Naive thymus-derived CD4-positive, alpha-beta T cell (primary cell): Measurements from ENCODE around the gene KCNN3. TPM values are rescaled to one million over a fixed set of nuclear protein-coding genes. Genes with fewer than 3 reads are reported as not detected.

Experiments
- ATAC-seq: fragments of 150-1000 bp; cut with Tn5 transposase; 2 replicates; pipeline ENCODE4 v1.10.0; 2021; ENCODE audit warnings: mild to moderate bottlenecking, moderate library complexity
- CTCF ChIA-PET: fragments of 350-600 bp; sonication (Branson Sonifier 250); formaldehyde crosslinking; loops from one replicate; lab custom pipeline; 2021; ENCODE audit warnings: antibody characterized with exemption; lab: Charles Lee
- POLR2A ChIA-PET: fragments of 350-600 bp; sonication (Branson Sonifier 250); formaldehyde crosslinking; loops from one replicate; lab custom pipeline; 2021; ENCODE audit warnings: antibody characterized with exemption, inconsistent platforms; lab: Charles Lee
- DNase-seq, 9 donors: peaks; one replicate each; pipeline versions ENCODE4 v3.0.0 to v3.0.0-alpha.2; 2020 to 2022; ENCODE audit warnings: mixed read lengths in 1 of 9
- H3K27ac ChIP-seq: one replicate; pipeline ENCODE4 v1.7.0; 2013; ENCODE audit warnings: mild to moderate bottlenecking, low read depth, low read length, moderate library complexity
- H3K27me3 ChIP-seq, 2 donors: one replicate each; pipeline ENCODE4 v1.7.0; 2013; ENCODE audit warnings: low read length in 2 of 2, mild to moderate bottlenecking in 2 of 2, moderate library complexity in 2 of 2; ENCODE audit not compliant: control insufficient read depth in 2 of 2, insufficient read depth in 2 of 2
- H3K36me3 ChIP-seq, 3 experiments: 1 replicate in 2 of 3; 2 replicates in 1 of 3; pipeline ENCODE4 v1.7.0; 2013; ENCODE audit warnings: low read length in 3 of 3, mild to moderate bottlenecking in 3 of 3, moderate library complexity in 1 of 3; ENCODE audit not compliant: insufficient read depth in 3 of 3, control insufficient read depth in 2 of 3
- H3K4me1 ChIP-seq, 2 donors: one replicate each; pipeline ENCODE4 v1.7.0; 2013; ENCODE audit warnings: low read length in 2 of 2, mild to moderate bottlenecking in 2 of 2, moderate library complexity in 1 of 2; ENCODE audit not compliant: control insufficient read depth in 2 of 2, insufficient read depth in 2 of 2
- H3K4me3 ChIP-seq: 2 replicates; pipeline ENCODE4 v1.7.0; 2013; ENCODE audit warnings: mild to moderate bottlenecking, low read length
- H3K9me3 ChIP-seq, 3 experiments: 1 replicate in 2 of 3; 2 replicates in 1 of 3; pipeline ENCODE4 v1.7.0; 2013; ENCODE audit warnings: low read length in 3 of 3; ENCODE audit not compliant: control insufficient read depth in 2 of 3
- H3K27ac Mint-ChIP-seq, 9 donors: one replicate each; pipeline ENCODE4 v1.8.0; 2020 to 2022; ENCODE audit warnings: mixed read lengths in 9 of 9, mild to moderate bottlenecking in 8 of 9, moderate library complexity in 5 of 9, inconsistent platforms in 2 of 9
- H3K27me3 Mint-ChIP-seq, 5 donors: one replicate each; pipeline ENCODE4 v1.8.0; 2021 to 2022; ENCODE audit warnings: mixed read lengths in 5 of 5, mild to moderate bottlenecking in 1 of 5
- H3K36me3 Mint-ChIP-seq, 5 donors: one replicate each; pipeline ENCODE4 v1.8.0; 2020 to 2022; ENCODE audit warnings: mixed read lengths in 5 of 5, mild to moderate bottlenecking in 3 of 5, inconsistent platforms in 1 of 5
- H3K4me1 Mint-ChIP-seq, 7 donors: one replicate each; pipeline ENCODE4 v1.8.0; 2020 to 2022; ENCODE audit warnings: mixed read lengths in 7 of 7, mild to moderate bottlenecking in 3 of 7, inconsistent platforms in 1 of 7
- H3K4me3 Mint-ChIP-seq, 10 donors: one replicate each; pipeline ENCODE4 v1.8.0; 2020 to 2022; ENCODE audit warnings: mild to moderate bottlenecking in 10 of 10, mixed read lengths in 10 of 10, moderate library complexity in 6 of 10, inconsistent platforms in 2 of 10
- H3K9me3 Mint-ChIP-seq, 11 donors: one replicate each; pipeline ENCODE4 v1.8.0; 2020 to 2022; ENCODE audit warnings: mixed read lengths in 11 of 11, mild to moderate bottlenecking in 4 of 11, inconsistent platforms in 1 of 11, moderate library complexity in 1 of 11
- intact Hi-C, 2 donors: fragments of 100-400 bp; cut with micrococcal nuclease; formaldehyde crosslinking; loops; one replicate each; pipeline ENCODE4 v1.15.1; 2023
- polyA plus RNA-seq, 2 donors: library from polyadenylated mRNA; unstranded; fragments of 300-500 nt; fragmentation: Illumina TruSeq; gene quantifications; one replicate each; pipeline ENCODE4 v1.2.3, GENCODE V29; 2021
- total RNA-seq, 6 experiments: library from RNA in 5 of 6; stranded (reverse) in 5 of 6; gene quantifications; 1 replicate in 5 of 6; 2 replicates in 1 of 6; pipeline ENCODE4 v1.2.3 and lab custom pipeline; 2021 to 2026

The KCNN3 gene
- total and polyA plus RNA-seq, 7 experiments from 2014 or later: 0.05 to 0.29 (median 0.15) TPM; not detected in 3

DNA sequence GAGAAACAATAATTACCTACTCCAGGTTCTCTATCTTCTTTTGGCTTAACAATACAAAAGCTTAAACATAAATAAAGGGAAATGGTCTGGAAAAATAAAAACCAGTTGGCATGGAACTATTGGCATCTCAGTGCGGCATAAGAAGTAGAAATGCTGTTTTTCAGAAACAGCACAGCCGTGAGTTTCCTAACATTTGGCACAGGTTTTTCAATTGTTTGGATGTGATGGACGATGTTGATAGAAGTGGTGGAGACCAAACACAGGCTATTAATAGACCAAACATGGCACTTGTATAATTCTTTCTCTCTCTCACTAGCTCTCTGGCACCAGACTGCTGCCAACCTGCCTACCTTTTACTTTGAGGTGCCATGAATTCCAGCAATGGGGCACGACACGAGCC, 36.2 kb downstream of the KCNN3 start:
- Histone ChIP-seq H3K4me1 (no peaks in the 10 kb centered on the region), H3K27ac (no peak overlapping the region), H3K27me3 (no peaks in the 10 kb centered on the region), H3K9me3 (no peaks in the 10 kb centered on the region), H3K36me3 (no peaks in the 10 kb centered on the region), H3K4me3 (no peak overlapping the region)
- Mint-ChIP-seq H3K9me3 (no peaks in the 10 kb centered on the region), H3K27me3 (peaks cover 0 to 3% (median 0%) of the 10 kb centered on the region in 5 donors), H3K36me3 (no peaks in the 10 kb centered on the region), H3K27ac (no peak overlapping the region), H3K4me3 (no peak overlapping the region), H3K4me1 (peaks cover 0 to 11% (median 4%) of the 10 kb centered on the region in 7 donors)
- CTCF ChIA-PET: interaction anchor here (0.8 to 1.2 kb wide), 3 partner anchors 18 to 164 kb away, joined by 3 read pairs; partner anchors contain the start of gene KCNN3
- ATAC-seq (no peak), DNase-seq (no peak)
- POLR2A ChIA-PET: interaction anchor here (0.8 kb wide), 1 partner anchor 13 kb away, joined by 4 read pairs; no protein-coding TSS in a partner anchor
- intact Hi-C loops: no loop called here

- Mint-ChIP-seq H3K27ac (peak overlapping the region in 1 of 9 donors; percentile 18), H3K27me3 (peaks cover 0 to 4% (median 0%) of the 10 kb centered on the region in 5 donors), H3K4me1 (peaks cover 0 to 11% (median 3%) of the 10 kb centered on the region in 7 donors), H3K4me3 (no peak overlapping the region), H3K36me3 (no peaks in the 10 kb centered on the region), H3K9me3 (no peaks in the 10 kb centered on the region)
- ChIA-PET POLR2A (interaction anchor here (0.8 kb wide), 1 partner anchor 13 kb away, joined by 4 read pairs; no protein-coding TSS in a partner anchor), CTCF (interaction anchor here (0.8 to 1.2 kb wide), 3 partner anchors 19 to 163 kb away, joined by 3 read pairs; partner anchors contain the start of gene KCNN3)
- Histone ChIP-seq H3K4me3 (no peak overlapping the region), H3K27ac (no peak overlapping the region), H3K36me3 (no peaks in the 10 kb centered on the region), H3K4me1 (no peaks in the 10 kb centered on the region), H3K9me3 (no peaks in the 10 kb centered on the region), H3K27me3 (no peaks in the 10 kb centered on the region)
- no peak for DNase-seq
- ATAC-seq: no peak
- intact Hi-C loops: no loop called here
Measured at GRCh38 chr1:154833209-154833608, 36.9 kb downstream of the KCNN3 start.

DNA sequence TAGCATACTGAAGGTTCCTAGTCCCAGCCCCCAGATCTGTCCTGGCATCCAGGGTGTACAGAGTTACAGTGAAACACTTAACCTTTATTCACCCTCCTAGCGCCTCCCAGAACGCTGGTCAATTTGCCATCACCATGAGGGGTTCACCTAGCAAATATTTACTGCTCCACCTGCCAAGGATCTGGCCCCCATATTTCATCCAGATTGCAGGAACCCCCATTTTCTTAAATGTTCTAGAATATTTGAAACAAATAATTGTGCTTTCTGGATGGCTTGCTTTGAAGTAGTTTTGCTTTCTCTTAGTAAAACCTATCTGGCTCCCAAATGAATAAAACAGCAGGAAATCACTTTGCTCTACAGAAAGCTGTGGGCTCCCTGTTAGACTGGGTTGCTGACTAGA, 37.7 kb downstream of the KCNN3 start:
- Histone ChIP-seq H3K4me3 (no peak overlapping the region), H3K27me3 (no peaks in the 10 kb centered on the region), H3K4me1 (no peaks in the 10 kb centered on the region), H3K9me3 (no peaks in the 10 kb centered on the region), H3K27ac (no peak overlapping the region), H3K36me3 (no peaks in the 10 kb centered on the region)
- Mint-ChIP-seq H3K4me1 (peaks cover 0 to 11% (median 3%) of the 10 kb centered on the region in 7 donors), H3K27ac (peak overlapping the region in 1 of 9 donors; percentile 27), H3K27me3 (peaks cover 0 to 5% (median 0%) of the 10 kb centered on the region in 5 donors), H3K4me3 (no peak overlapping the region), H3K36me3 (no peaks in the 10 kb centered on the region), H3K9me3 (no peaks in the 10 kb centered on the region)
- POLR2A ChIA-PET: no interaction called here
- intact Hi-C loops: no loop called here
- ATAC-seq (no peak), DNase-seq (no peak)
- CTCF ChIA-PET: no interaction called here

GRCh38 chr1:154831462-154831861, 38.6 kb downstream of the KCNN3 start:
- intact Hi-C loops: no loop called here
- no peaks in the 10 kb centered on the region for H3K27me3 ChIP-seq
- H3K4me3 Mint-ChIP-seq: no peak overlapping the region
- H3K27ac Mint-ChIP-seq: no peak overlapping the region
- H3K9me3 ChIP-seq: no peaks in the 10 kb centered on the region
- ATAC-seq: no peak
- H3K36me3 Mint-ChIP-seq: no peaks in the 10 kb centered on the region
- no peaks in the 10 kb centered on the region for H3K36me3 ChIP-seq
- H3K9me3 Mint-ChIP-seq: no peaks in the 10 kb centered on the region
- H3K27ac ChIP-seq: no peak overlapping the region
- peaks cover 0 to 11% (median 3%) of the 10 kb centered on the region in 7 donors for H3K4me1 Mint-ChIP-seq
- ChIA-PET CTCF (no interaction called here), POLR2A (no interaction called here)
- H3K4me1 ChIP-seq: no peaks in the 10 kb centered on the region
- DNase-seq: no peak
- no peak overlapping the region for H3K4me3 ChIP-seq
- H3K27me3 Mint-ChIP-seq: peaks cover 0 to 5% (median 0%) of the 10 kb centered on the region in 5 donors

DNA sequence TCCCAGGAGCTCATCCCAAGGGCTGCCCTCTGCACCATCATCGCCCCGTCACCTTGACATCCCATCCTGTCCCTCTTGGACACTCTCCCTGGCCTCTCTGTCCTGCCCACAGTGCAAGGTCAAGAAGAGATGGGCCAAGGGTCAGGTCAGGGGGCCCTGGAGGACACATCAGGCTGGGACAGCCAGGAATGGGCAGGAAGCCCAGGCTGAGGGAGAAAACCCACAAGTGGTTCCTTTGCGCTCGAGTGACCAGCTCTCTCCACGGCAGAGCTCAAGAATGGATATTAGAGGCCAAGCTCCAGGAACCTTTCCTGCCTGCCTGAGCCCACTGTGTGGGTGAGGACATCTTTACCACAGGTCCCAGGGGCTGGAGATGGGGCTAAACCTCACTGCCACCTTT, 41.0 kb downstream of the KCNN3 start:
- Histone ChIP-seq H3K36me3 (no peaks in the 10 kb centered on the region), H3K9me3 (no peaks in the 10 kb centered on the region), H3K27me3 (no peaks in the 10 kb centered on the region), H3K4me1 (no peaks in the 10 kb centered on the region), H3K4me3 (no peak overlapping the region), H3K27ac (no peak overlapping the region)
- ChIA-PET CTCF (interaction anchor here (0.6 kb wide), 1 partner anchor 24 kb away, joined by 3 read pairs; no protein-coding TSS in a partner anchor), POLR2A (no interaction called here)
- Mint-ChIP-seq H3K4me1 (peaks cover 0 to 11% (median 0%) of the 10 kb centered on the region in 7 donors), H3K27ac (peak overlapping the region in 1 of 9 donors; percentile 27), H3K4me3 (no peak overlapping the region), H3K36me3 (no peaks in the 10 kb centered on the region), H3K27me3 (peaks cover 0 to 2% (median 0%) of the 10 kb centered on the region in 5 donors), H3K9me3 (no peaks in the 10 kb centered on the region)
- ATAC-seq: no peak
- intact Hi-C loops: no loop called here
- DNase-seq: no peak

- no peak overlapping the region for H3K27ac Mint-ChIP-seq
- Histone ChIP-seq H3K27ac (no peak overlapping the region), H3K36me3 (no peaks in the 10 kb centered on the region), H3K9me3 (no peaks in the 10 kb centered on the region), H3K27me3 (no peaks in the 10 kb centered on the region), H3K4me3 (no peak overlapping the region), H3K4me1 (no peaks in the 10 kb centered on the region)
- CTCF ChIA-PET: interaction anchor here (0.5 kb wide), 1 partner anchor 92 kb away, joined by 5 read pairs; no protein-coding TSS in a partner anchor
- DNase-seq: no peak
- intact Hi-C loops: no loop called here
- no peaks in the 10 kb centered on the region for H3K9me3 Mint-ChIP-seq
- no peaks in the 10 kb centered on the region for H3K36me3 Mint-ChIP-seq
- no peak for ATAC-seq
- H3K4me1 Mint-ChIP-seq: no peaks in the 10 kb centered on the region
- POLR2A ChIA-PET: no interaction called here
- no peak overlapping the region for H3K4me3 Mint-ChIP-seq
- peaks cover 0 to 2% (median 0%) of the 10 kb centered on the region in 5 donors for H3K27me3 Mint-ChIP-seq
Measured at GRCh38 chr1:154824179-154825000, 45.7 kb downstream of the KCNN3 start.
